ENCODE data around the gene UBE2E1.

- TF ChIP-seq POLR2AphosphoS5 (IDR thresholded peaks at IDR 0.05) (no peak), CTCF (IDR thresholded peaks at IDR 0.05) (no peak), POLR2A (IDR thresholded peaks at IDR 0.05) (no peak), EP300 (IDR thresholded peaks at IDR 0.05) (no peak)
Observed at GRCh38 chr3:23879485-23879884, 73.7 kb downstream of the UBE2E1 start.

Measured in suprapubic skin (tissue), 4 donors.